Mucosa of descending colon (tissue), 3 donors: ENCODE data around the gene CD99. TPM values are rescaled to one million over a fixed set of nuclear protein-coding genes. Genes with fewer than 3 reads are reported as not detected.
"Not testable (repeated sequence)": the region's sequence is repeated elsewhere in the genome, so short reads cannot be mapped to it uniquely, and the experiment has no call there.

Experiments
- ATAC-seq: fragments of 200-7000 bp; cut with Tn5 transposase; one replicate; pipeline ENCODE4 v1.9.1; 2020; ENCODE audit warnings: mild to moderate bottlenecking, moderate library complexity
- DNase-seq, 3 donors: peaks; one replicate each; pipeline ENCODE4 v3.0.0-alpha.2; 2020
- H3K36me3 ChIP-seq: fragments of 200-600 bp; one replicate; pipeline ENCODE4 v1.8.0; 2021; ENCODE audit warnings: low read depth, mild to moderate bottlenecking
- H3K4me1 ChIP-seq: fragments of 200-600 bp; one replicate; pipeline ENCODE4 v1.8.0; 2021; ENCODE audit warnings: low read depth, mild to moderate bottlenecking
- H3K4me3 ChIP-seq: fragments of 200-600 bp; one replicate; pipeline ENCODE4 v1.8.0; 2021; ENCODE audit warnings: mild to moderate bottlenecking
- H3K9me3 ChIP-seq: fragments of 200-600 bp; one replicate; pipeline ENCODE4 v1.8.0; 2021; ENCODE audit warnings: mild to moderate bottlenecking
- CTCF ChIP-seq: fragments of 200-600 bp; IDR thresholded peaks from one replicate; pipeline ENCODE4 v1.8.0; 2022; ENCODE audit warnings: antibody characterized with exemption, mild to moderate bottlenecking
- intact Hi-C, 2 donors: fragments of 100-400 bp; cut with DNase I in 1 of 2; cut with micrococcal nuclease in 1 of 2; formaldehyde crosslinking; loops; one replicate each; pipeline versions ENCODE4 v1.11.0 to v1.11.1; 2022; cut with DNase I, micrococcal nuclease
- total RNA-seq, 3 donors: library from RNA; stranded (reverse); fragmentation: NEBNext Ultra II Directional in 2 of 3; extraction: Animal tissue kit (Norgen Biotek cat#: 25700) in 2 of 3; gene quantifications; one replicate each; pipeline versions ENCODE4 v1.2.1 to v1.2.4, GENCODE V29; 2021 to 2023
- donor health status: DM: no; HTN: no; CAD: no; lungs with moderate emphysema.
- donor health status: DM: no; HTN: no; CAD: no.
- donor health status: DM: no; HTN: yes; CAD: no.

The CD99 gene
- total RNA-seq, 3 donors from 2014 or later: 147 to 326 (median 171) TPM

- H3K4me3 ChIP-seq: no peak overlapping the region
- DNase-seq (no peak), ATAC-seq (no peak)
- H3K4me1 ChIP-seq: no peaks in the 10 kb centered on the region
- H3K9me3 ChIP-seq: no peaks in the 10 kb centered on the region
- intact Hi-C loops: no loop called here
- no peaks in the 10 kb centered on the region for H3K36me3 ChIP-seq
- no peak for TF ChIP-seq CTCF
These were observed 65.5 kb downstream of the CD99 start for GRCh38 chrX:2756548-2756947.

GRCh38 chrX:2761246-2761645 lies 70.2 kb downstream of the CD99 start:
- H3K4me3 ChIP-seq: no peak overlapping the region
- H3K9me3 ChIP-seq: no peaks in the 10 kb centered on the region
- ATAC-seq: no peak
- H3K36me3 ChIP-seq: no peaks in the 10 kb centered on the region
- intact Hi-C loops: no loop called here
- TF ChIP-seq CTCF: no peak
- DNase-seq: no peak
- H3K4me1 ChIP-seq: no peaks in the 10 kb centered on the region

GRCh38 chrX:2762671-2763070 lies 71.6 kb downstream of the CD99 start:
- ATAC-seq, H3K9me3 ChIP-seq, H3K4me1 ChIP-seq, H3K36me3 ChIP-seq, DNase-seq, intact Hi-C loops, H3K4me3 ChIP-seq: not testable (repeated sequence)

- H3K4me3 ChIP-seq, H3K36me3 ChIP-seq, DNase-seq, H3K4me1 ChIP-seq, ATAC-seq, H3K9me3 ChIP-seq, intact Hi-C loops: not testable (repeated sequence)
These were observed 73.9 kb downstream of the CD99 start for GRCh38 chrX:2764766-2765548.

- no peaks in the 10 kb centered on the region for H3K9me3 ChIP-seq
- H3K36me3 ChIP-seq: no peaks in the 10 kb centered on the region
- ATAC-seq (no peak), DNase-seq (no peak)
- intact Hi-C loops: no loop called here
- TF ChIP-seq CTCF: no peak
- H3K4me1 ChIP-seq: no peaks in the 10 kb centered on the region
- H3K4me3 ChIP-seq: no peak overlapping the region
These were observed 74.4 kb downstream of the CD99 start for GRCh38 chrX:2765549-2765830.

GRCh38 chrX:2766906-2767305 lies 75.8 kb downstream of the CD99 start:
- ATAC-seq: no peak
- TF ChIP-seq CTCF: no peak
- peak in 1 of 3 donors; percentile 6 for DNase-seq
- Histone ChIP-seq H3K9me3 (no peaks in the 10 kb centered on the region), H3K36me3 (no peaks in the 10 kb centered on the region), H3K4me1 (no peaks in the 10 kb centered on the region), H3K4me3 (no peak overlapping the region)
- intact Hi-C loops: no loop called here
